C4-2B (cell line): ENCODE results near the gene PPFIA3.

Experiments
- ZFX ChIP-seq: fragments of 450-650 bp; IDR thresholded peaks from 2 replicates; pipeline ENCODE4 v1.6.1; 2017
- TF ChIP-seq, protein P1 (sequence below): fragments of 450-650 bp; conservative IDR thresholded peaks from 2 replicates; pipeline ENCODE4 v1.5.1; 2017; ENCODE audit warnings: mild to moderate bottlenecking

- TF ChIP-seq, protein P1, sequence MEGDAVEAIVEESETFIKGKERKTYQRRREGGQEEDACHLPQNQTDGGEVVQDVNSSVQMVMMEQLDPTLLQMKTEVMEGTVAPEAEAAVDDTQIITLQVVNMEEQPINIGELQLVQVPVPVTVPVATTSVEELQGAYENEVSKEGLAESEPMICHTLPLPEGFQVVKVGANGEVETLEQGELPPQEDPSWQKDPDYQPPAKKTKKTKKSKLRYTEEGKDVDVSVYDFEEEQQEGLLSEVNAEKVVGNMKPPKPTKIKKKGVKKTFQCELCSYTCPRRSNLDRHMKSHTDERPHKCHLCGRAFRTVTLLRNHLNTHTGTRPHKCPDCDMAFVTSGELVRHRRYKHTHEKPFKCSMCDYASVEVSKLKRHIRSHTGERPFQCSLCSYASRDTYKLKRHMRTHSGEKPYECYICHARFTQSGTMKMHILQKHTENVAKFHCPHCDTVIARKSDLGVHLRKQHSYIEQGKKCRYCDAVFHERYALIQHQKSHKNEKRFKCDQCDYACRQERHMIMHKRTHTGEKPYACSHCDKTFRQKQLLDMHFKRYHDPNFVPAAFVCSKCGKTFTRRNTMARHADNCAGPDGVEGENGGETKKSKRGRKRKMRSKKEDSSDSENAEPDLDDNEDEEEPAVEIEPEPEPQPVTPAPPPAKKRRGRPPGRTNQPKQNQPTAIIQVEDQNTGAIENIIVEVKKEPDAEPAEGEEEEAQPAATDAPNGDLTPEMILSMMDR: no peak
- no peak for TF ChIP-seq ZFX
Measured at GRCh38 chr19:49098795-49099194, 20.5 kb upstream of the PPFIA3 start.
